OCI-LY3 (cell line): ENCODE results near the gene BPIFB3.

Experiments used
- CTCF ChIP-seq: fragments of 200-600, 300-600 bp; sonication (generic); IDR thresholded peaks from 2 replicates; pipeline ENCODE4 v1.5.1; 2014; ENCODE audit warnings: antibody characterized with exemption, low read length, low read depth
- EZH2phosphoT487 ChIP-seq: fragments of 200-600 bp; shearing (Covaris generic); IDR thresholded peaks from 2 replicates; pipeline ENCODE4 v1.6.1; 2018; ENCODE audit warnings: antibody characterized with exemption, mixed run types, low read depth

GRCh38 chr20:33054791-33055190 lies 1.1 kb downstream of the BPIFB3 start:
- TF ChIP-seq EZH2phosphoT487 (no peak), CTCF (no peak)
